Esophagus squamous epithelium (tissue), 4 donors: Measurements from ENCODE around the gene MAGEC2.

Experiments
- POLR2A ChIP-seq, 4 donors: fragments of 450-650 bp; IDR thresholded peaks; one replicate each; pipeline ENCODE4 v1.6.1; 2017; ENCODE audit warnings: antibody characterized with exemption in 4 of 4, mild to moderate bottlenecking in 4 of 4, moderate library complexity in 3 of 4
- TF ChIP-seq, protein P1 (sequence below), 6 experiments: fragments of 450-650 bp in 4 of 6; fragments of 200-600 bp in 2 of 6; sonication (generic) in 2 of 6; IDR thresholded peaks; one replicate each; pipeline ENCODE4 v1.5.1; 2016 to 2019; ENCODE audit warnings: antibody characterized with exemption in 6 of 6, mild to moderate bottlenecking in 4 of 6, moderate library complexity in 4 of 6

DNA sequence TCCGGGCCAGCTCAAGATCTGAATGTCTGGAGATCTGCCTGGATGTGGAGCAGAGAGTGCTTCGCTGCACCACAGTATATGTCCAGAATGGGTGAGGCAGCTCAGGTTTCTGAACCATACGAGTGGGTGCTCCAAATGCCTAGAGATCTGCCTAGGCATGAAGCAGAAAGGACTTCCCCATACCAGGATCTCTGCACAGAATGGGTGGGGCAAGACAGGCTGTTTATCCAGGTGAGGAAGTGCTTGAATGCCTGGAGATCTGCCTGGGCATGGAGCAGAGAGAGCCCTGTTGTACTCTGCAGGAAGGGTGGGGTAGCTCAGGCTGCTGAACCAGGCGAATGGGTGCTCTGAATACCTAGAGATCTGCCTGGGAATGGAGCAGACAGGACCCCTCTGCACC lies 45.4 kb upstream of the MAGEC2 start:
- TF ChIP-seq, protein P1, sequence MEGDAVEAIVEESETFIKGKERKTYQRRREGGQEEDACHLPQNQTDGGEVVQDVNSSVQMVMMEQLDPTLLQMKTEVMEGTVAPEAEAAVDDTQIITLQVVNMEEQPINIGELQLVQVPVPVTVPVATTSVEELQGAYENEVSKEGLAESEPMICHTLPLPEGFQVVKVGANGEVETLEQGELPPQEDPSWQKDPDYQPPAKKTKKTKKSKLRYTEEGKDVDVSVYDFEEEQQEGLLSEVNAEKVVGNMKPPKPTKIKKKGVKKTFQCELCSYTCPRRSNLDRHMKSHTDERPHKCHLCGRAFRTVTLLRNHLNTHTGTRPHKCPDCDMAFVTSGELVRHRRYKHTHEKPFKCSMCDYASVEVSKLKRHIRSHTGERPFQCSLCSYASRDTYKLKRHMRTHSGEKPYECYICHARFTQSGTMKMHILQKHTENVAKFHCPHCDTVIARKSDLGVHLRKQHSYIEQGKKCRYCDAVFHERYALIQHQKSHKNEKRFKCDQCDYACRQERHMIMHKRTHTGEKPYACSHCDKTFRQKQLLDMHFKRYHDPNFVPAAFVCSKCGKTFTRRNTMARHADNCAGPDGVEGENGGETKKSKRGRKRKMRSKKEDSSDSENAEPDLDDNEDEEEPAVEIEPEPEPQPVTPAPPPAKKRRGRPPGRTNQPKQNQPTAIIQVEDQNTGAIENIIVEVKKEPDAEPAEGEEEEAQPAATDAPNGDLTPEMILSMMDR (IDR thresholded peaks at IDR 0.05), result no peak
- no peak for TF ChIP-seq POLR2A (IDR thresholded peaks at IDR 0.05)
